Right lobe of liver (tissue), 4 donors: ENCODE results near the gene ABHD5.

Experiments
- POLR2A ChIP-seq: fragments of 450-650 bp; IDR thresholded peaks from one replicate; pipeline ENCODE4 v1.6.1; 2017; ENCODE audit warnings: antibody characterized with exemption, mild to moderate bottlenecking
- TF ChIP-seq, protein P1 (sequence below), 4 donors: fragments of 200-600 bp in 3 of 4; fragments of 450-650 bp in 1 of 4; IDR thresholded peaks; one replicate each; pipeline versions ENCODE4 v1.5.1 to v1.8.0; 2016 to 2022; ENCODE audit warnings: antibody characterized with exemption in 4 of 4, mild to moderate bottlenecking in 2 of 4
- donor health status: DM: no; HTN: no; CAD: no.
- donor health status: DM: no; HTN: no; CAD: no.
- donor health status: DM: no; HTN: yes; CAD: no.

DNA sequence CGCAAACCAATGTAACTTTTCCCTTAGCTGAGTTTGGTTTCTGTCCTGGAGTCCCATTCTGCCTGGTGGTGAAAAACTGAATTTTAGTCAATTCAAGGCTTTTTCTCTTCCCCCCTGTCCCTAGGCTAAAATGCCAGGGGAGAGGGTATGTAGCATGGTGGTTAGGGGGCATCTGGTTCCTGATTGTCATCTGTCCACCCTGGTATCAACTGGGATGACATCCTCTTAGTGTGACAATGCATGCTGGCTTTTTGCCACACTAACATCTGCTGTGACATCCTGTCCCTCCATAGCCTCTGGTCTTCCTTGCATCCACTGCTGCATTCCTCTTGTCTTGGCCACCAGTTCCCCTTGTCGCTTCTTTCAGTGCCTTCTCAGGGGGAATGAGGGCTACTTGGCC is 73.7 kb downstream of the ABHD5 start:
- TF ChIP-seq POLR2A, result no peak
- TF ChIP-seq, protein P1, sequence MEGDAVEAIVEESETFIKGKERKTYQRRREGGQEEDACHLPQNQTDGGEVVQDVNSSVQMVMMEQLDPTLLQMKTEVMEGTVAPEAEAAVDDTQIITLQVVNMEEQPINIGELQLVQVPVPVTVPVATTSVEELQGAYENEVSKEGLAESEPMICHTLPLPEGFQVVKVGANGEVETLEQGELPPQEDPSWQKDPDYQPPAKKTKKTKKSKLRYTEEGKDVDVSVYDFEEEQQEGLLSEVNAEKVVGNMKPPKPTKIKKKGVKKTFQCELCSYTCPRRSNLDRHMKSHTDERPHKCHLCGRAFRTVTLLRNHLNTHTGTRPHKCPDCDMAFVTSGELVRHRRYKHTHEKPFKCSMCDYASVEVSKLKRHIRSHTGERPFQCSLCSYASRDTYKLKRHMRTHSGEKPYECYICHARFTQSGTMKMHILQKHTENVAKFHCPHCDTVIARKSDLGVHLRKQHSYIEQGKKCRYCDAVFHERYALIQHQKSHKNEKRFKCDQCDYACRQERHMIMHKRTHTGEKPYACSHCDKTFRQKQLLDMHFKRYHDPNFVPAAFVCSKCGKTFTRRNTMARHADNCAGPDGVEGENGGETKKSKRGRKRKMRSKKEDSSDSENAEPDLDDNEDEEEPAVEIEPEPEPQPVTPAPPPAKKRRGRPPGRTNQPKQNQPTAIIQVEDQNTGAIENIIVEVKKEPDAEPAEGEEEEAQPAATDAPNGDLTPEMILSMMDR (IDR thresholded peaks at IDR 0.05), result no peak
